GM18870 (cell line): ENCODE results near the gene KIF2A.

Experiments used
- ATAC-seq: cut with Tn5 transposase; IDR thresholded peaks from one replicate; pipeline ENCODE4 v1.9.1; 2021; ENCODE audit warnings: moderate library complexity; ENCODE audit not compliant: unreplicated experiment

The KIF2A gene

GRCh38 chr5:62305715-62306322 is at the start of gene KIF2A:
KIF2A (plus strand) TSS chr5:62306206; CDS start chr5:62306473, 267 bp downstream.
- ATAC-seq, result peak; percentile 75

GRCh38 chr5:62257020-62257367 is 49.0 kb upstream of the KIF2A start:
- no peak for ATAC-seq

- ATAC-seq, result no peak
These were observed 47.4 kb upstream of the KIF2A start for GRCh38 chr5:62258654-62259053.

GRCh38 chr5:62259699-62260250 is 46.2 kb upstream of the KIF2A start:
- no peak for ATAC-seq

- no peak for ATAC-seq
These were observed 45.5 kb upstream of the KIF2A start for GRCh38 chr5:62260513-62260912.

- ATAC-seq, result no peak
These were observed 42.6 kb upstream of the KIF2A start for GRCh38 chr5:62263401-62263800.

- no peak for ATAC-seq
These were observed 40.3 kb upstream of the KIF2A start for GRCh38 chr5:62265648-62266112.

- no peak for ATAC-seq
These were observed 39.4 kb upstream of the KIF2A start for GRCh38 chr5:62266573-62266972.

- peak; percentile 71 for ATAC-seq
These were observed 37.8 kb upstream of the KIF2A start for GRCh38 chr5:62268234-62268633.

GRCh38 chr5:62268792-62269191 is 37.2 kb upstream of the KIF2A start:
- no peak for ATAC-seq

GRCh38 chr5:62271370-62271769 is 34.6 kb upstream of the KIF2A start:
- ATAC-seq, result no peak

GRCh38 chr5:62271870-62272269 is 34.1 kb upstream of the KIF2A start:
- no peak for ATAC-seq

- ATAC-seq, result no peak
These were observed 32.3 kb upstream of the KIF2A start for GRCh38 chr5:62273687-62274086.

GRCh38 chr5:62275581-62275980 is 30.4 kb upstream of the KIF2A start:
- no peak for ATAC-seq

GRCh38 chr5:62281411-62281810 is 24.6 kb upstream of the KIF2A start:
- ATAC-seq, result no peak

- ATAC-seq, result no peak
These were observed 23.9 kb upstream of the KIF2A start for GRCh38 chr5:62282064-62282463.

GRCh38 chr5:62283005-62283404 is 23.0 kb upstream of the KIF2A start:
- ATAC-seq, result no peak

GRCh38 chr5:62283861-62284260 is 22.1 kb upstream of the KIF2A start:
- no peak for ATAC-seq

- ATAC-seq, result peak; percentile 93
These were observed 20.8 kb upstream of the KIF2A start for GRCh38 chr5:62284946-62285891.

- ATAC-seq, result no peak
These were observed 19.2 kb upstream of the KIF2A start for GRCh38 chr5:62286834-62287233.

GRCh38 chr5:62287237-62287636 is 18.8 kb upstream of the KIF2A start:
- ATAC-seq, result no peak

- no peak for ATAC-seq
These were observed 17.9 kb upstream of the KIF2A start for GRCh38 chr5:62288118-62288517.
